K562 (cell line): ENCODE results near the gene PERP. TPM values are rescaled to one million over a fixed set of nuclear protein-coding genes. Genes with fewer than 3 reads are reported as not detected.

Experiments
- BMI1 ChIP-seq: fragments of 150-350 bp; IDR thresholded peaks from 2 replicates; pipeline ENCODE4 v1.6.1; 2014; ENCODE audit warnings: low read length
- GATA2 ChIP-seq: sonication (generic); formaldehyde crosslinking; IDR thresholded peaks from 2 replicates; pipeline ENCODE4 v1.4.0; 2020; ENCODE audit warnings: mild to moderate bottlenecking, missing genetic modification reagents
- RBBP5 ChIP-seq: fragments of 200-600 bp; sonication (generic); IDR thresholded peaks from 2 replicates; pipeline ENCODE4 v1.6.1; 2012; ENCODE audit warnings: borderline replicate concordance, mild to moderate bottlenecking, low read length, control low read depth, inconsistent platforms; ENCODE audit not compliant: insufficient read depth, poor library complexity, severe bottlenecking
- RCOR1 ChIP-seq, 2 experiments: IDR thresholded peaks; 2 replicates each; pipeline ENCODE4 v1.6.1; 2012; ENCODE audit warnings: low read depth in 2 of 2, low read length in 2 of 2, borderline replicate concordance in 1 of 2, improper control_type of control experiment in 1 of 2
- SMAD1 ChIP-seq: fragments of 150-350 bp; IDR thresholded peaks from 2 replicates; pipeline ENCODE4 v1.6.1; 2014; ENCODE audit warnings: low read length, low read depth; ENCODE audit not compliant: partially characterized antibody
- SMARCA5 ChIP-seq: fragments of 450-650 bp; IDR thresholded peaks from 2 replicates; pipeline ENCODE4 v1.6.1; 2016
- ZNF263 ChIP-seq: sonication (generic); formaldehyde crosslinking; IDR thresholded peaks from 2 replicates; pipeline ENCODE4 v1.8.0; 2022; ENCODE audit warnings: mild to moderate bottlenecking, missing genetic modification reagents, borderline replicate concordance
- polyA plus RNA-seq, 8 experiments: library from polyadenylated mRNA; depleted of rRNA in 4 of 8; stranded (reverse) in 5 of 8; unstranded in 3 of 8; fragments of >200 nt; fragmentation: Nextera tagmentation in 2 of 8; fragmentation: Illumina TruSeq in 1 of 8; extraction: Ambion mirVana in 2 of 8; extraction: Trizol in 1 of 8; gene quantifications; 2 replicates each; pipeline versions ENCODE4 v1.2.1 to v1.2.3, GENCODE V29; 2011 to 2014; ENCODE audit warnings: inconsistent platforms in 1 of 8, missing spikeins in 1 of 8
- total RNA-seq, 7 experiments: library from RNA; depleted of rRNA in 6 of 7; stranded (reverse); fragments of >200 nt in 6 of 7; fragmentation: Illumina TruSeq in 2 of 7; extraction: Trizol in 2 of 7; gene quantifications; 2 replicates each; pipeline versions ENCODE4 v1.2.1 to v1.2.3, GENCODE V29; 2011 to 2021; ENCODE audit warnings: low replicate concordance in 1 of 7
- TF ChIP-seq, protein P1 (sequence below), 2 experiments: IDR thresholded peaks; 2 replicates each; pipeline ENCODE4 v1.6.1; 2012; ENCODE audit warnings: improper control_type of control experiment in 2 of 2, low read depth in 2 of 2, low read length in 2 of 2, borderline replicate concordance in 1 of 2
- TF ChIP-seq, protein P2 (sequence below): fragments of 250-450 bp; sonication (Bioruptor Pico); IDR thresholded peaks from 2 replicates; pipeline ENCODE4 v1.4.0; 2020
- TF ChIP-seq, protein P3 (sequence below), 3 experiments: IDR thresholded peaks in 2 of 3; conservative IDR thresholded peaks in 1 of 3; 2 replicates each; pipeline ENCODE4 v1.5.1; 2011 to 2012; ENCODE audit warnings: low read length in 3 of 3, mild to moderate bottlenecking in 3 of 3, control low read depth in 2 of 3, improper control_type of control experiment in 1 of 3, inconsistent platforms in 1 of 3, low read depth in 1 of 3, mixed read lengths in 1 of 3, moderate library complexity in 1 of 3; ENCODE audit not compliant: insufficient read depth in 2 of 3
- TF ChIP-seq, protein P4 (sequence below): fragments of 250-450 bp; sonication (Bioruptor Pico); IDR thresholded peaks from 2 replicates; pipeline ENCODE4 v1.5.1; 2021; ENCODE audit warnings: mild to moderate bottlenecking
- TF ChIP-seq, protein P5 (sequence below), 2 experiments: fragments of 450-650 bp in 1 of 2; sonication (generic) in 1 of 2; formaldehyde crosslinking in 1 of 2; IDR thresholded peaks in 1 of 2; conservative IDR thresholded peaks in 1 of 2; 2 replicates each; pipeline versions ENCODE4 v1.6.1 to v1.8.1; 2016 to 2023; ENCODE audit warnings: mild to moderate bottlenecking in 2 of 2, moderate library complexity in 2 of 2, inconsistent platforms in 1 of 2, missing genetic modification reagents in 1 of 2

The PERP gene
- total and polyA plus RNA-seq, 9 of the 15 experiments (the other 6 are each of a cell fraction or from before 2014, with no cell fraction given): 0.01 to 0.27 (median 0.05) TPM; not detected in 2

DNA sequence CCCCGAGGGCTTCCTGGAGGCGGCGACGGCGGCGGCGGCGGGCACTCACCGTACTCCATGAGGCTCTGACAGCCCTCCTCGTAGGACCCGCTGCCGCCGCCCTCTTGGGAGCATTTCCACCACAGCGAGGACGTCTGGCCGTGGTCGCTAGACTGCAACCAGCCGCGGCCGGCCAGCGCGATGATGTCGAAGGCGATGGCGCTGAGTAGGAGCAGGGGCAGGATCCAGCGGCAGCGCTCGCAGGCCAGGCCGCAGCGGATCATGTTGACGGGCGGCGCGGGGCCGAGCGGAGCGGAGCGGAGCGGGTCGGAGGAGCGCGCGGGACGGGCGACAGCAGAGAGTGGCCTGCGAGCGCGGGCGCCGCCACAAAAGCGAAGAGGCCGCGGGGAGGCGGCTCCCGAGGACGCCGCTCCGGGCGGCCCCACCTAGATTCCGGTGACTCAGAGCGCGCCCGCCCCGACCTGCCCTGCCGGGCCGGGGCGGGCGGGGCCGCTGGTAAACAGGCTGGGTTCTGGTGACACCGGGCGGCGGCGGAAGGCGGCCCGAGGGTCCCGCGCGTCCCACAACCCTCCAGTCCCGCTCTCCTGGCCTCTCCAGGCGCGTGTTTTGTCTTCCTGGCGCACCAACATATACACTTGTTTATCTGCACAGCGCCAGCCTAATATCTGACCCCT, at the start of gene PERP (continued):
- TF ChIP-seq, protein P1, sequence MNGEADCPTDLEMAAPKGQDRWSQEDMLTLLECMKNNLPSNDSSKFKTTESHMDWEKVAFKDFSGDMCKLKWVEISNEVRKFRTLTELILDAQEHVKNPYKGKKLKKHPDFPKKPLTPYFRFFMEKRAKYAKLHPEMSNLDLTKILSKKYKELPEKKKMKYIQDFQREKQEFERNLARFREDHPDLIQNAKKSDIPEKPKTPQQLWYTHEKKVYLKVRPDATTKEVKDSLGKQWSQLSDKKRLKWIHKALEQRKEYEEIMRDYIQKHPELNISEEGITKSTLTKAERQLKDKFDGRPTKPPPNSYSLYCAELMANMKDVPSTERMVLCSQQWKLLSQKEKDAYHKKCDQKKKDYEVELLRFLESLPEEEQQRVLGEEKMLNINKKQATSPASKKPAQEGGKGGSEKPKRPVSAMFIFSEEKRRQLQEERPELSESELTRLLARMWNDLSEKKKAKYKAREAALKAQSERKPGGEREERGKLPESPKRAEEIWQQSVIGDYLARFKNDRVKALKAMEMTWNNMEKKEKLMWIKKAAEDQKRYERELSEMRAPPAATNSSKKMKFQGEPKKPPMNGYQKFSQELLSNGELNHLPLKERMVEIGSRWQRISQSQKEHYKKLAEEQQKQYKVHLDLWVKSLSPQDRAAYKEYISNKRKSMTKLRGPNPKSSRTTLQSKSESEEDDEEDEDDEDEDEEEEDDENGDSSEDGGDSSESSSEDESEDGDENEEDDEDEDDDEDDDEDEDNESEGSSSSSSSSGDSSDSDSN (IDR thresholded peaks at IDR 0.05; ENCODE audit: borderline replicate concordance in 1 of 2, low read depth in 2 of 2, low read length in 2 of 2): peak; percentile 67 to 93; a peak in 1 of 4 replicates
- TF ChIP-seq SMARCA5 (0 out of 2 replicates have a peak, but pooled peaks have one; percentile 23), BMI1 (no peak), GATA2 (CRISPR knock-in tag) (no peak), RBBP5 (peak; percentile 42), SMAD1 (no peak), ZNF263 (CRISPR knock-in tag) (peak; percentile 70; the same call in 1 of the 2 replicates), RCOR1 (IDR thresholded peaks at IDR 0.05; ENCODE audit: borderline replicate concordance in 1 of 2, low read depth in 2 of 2, low read length in 2 of 2) (0 out of 4 replicates have a peak, but pooled peaks of 1 of the 2 experiments have one; percentile 14)
- TF ChIP-seq, protein P2, sequence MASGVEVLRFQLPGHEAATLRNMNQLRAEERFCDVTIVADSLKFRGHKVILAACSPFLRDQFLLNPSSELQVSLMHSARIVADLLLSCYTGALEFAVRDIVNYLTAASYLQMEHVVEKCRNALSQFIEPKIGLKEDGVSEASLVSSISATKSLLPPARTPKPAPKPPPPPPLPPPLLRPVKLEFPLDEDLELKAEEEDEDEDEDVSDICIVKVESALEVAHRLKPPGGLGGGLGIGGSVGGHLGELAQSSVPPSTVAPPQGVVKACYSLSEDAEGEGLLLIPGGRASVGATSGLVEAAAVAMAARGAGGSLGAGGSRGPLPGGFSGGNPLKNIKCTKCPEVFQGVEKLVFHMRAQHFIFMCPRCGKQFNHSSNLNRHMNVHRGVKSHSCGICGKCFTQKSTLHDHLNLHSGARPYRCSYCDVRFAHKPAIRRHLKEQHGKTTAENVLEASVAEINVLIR: no peak
- TF ChIP-seq, protein P3, sequence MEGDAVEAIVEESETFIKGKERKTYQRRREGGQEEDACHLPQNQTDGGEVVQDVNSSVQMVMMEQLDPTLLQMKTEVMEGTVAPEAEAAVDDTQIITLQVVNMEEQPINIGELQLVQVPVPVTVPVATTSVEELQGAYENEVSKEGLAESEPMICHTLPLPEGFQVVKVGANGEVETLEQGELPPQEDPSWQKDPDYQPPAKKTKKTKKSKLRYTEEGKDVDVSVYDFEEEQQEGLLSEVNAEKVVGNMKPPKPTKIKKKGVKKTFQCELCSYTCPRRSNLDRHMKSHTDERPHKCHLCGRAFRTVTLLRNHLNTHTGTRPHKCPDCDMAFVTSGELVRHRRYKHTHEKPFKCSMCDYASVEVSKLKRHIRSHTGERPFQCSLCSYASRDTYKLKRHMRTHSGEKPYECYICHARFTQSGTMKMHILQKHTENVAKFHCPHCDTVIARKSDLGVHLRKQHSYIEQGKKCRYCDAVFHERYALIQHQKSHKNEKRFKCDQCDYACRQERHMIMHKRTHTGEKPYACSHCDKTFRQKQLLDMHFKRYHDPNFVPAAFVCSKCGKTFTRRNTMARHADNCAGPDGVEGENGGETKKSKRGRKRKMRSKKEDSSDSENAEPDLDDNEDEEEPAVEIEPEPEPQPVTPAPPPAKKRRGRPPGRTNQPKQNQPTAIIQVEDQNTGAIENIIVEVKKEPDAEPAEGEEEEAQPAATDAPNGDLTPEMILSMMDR (IDR thresholded peaks at IDR 0.05 in 2 of 3, conservative IDR thresholded peaks at IDR 0.05 in 1 of 3; ENCODE audit: insufficient read depth in 2 of 3, low read depth in 1 of 3, low read length in 3 of 3): peak in 2 of 3 experiments; percentile 13 to 36; a peak in 2 of 6 replicates
- TF ChIP-seq, protein P4, sequence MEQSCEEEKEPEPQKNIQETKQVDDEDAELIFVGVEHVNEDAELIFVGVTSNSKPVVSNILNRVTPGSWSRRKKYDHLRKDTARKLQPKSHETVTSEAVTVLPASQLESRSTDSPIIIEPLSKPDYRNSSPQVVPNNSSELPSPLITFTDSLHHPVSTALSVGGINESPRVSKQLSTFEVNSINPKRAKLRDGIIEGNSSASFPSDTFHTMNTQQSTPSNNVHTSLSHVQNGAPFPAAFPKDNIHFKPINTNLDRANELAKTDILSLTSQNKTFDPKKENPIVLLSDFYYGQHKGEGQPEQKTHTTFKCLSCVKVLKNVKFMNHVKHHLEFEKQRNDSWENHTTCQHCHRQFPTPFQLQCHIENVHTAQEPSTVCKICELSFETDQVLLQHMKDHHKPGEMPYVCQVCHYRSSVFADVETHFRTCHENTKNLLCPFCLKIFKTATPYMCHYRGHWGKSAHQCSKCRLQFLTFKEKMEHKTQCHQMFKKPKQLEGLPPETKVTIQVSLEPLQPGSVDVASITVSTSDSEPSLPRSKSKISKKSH (CRISPR knock-in tag): no peak
- TF ChIP-seq, protein P5, sequence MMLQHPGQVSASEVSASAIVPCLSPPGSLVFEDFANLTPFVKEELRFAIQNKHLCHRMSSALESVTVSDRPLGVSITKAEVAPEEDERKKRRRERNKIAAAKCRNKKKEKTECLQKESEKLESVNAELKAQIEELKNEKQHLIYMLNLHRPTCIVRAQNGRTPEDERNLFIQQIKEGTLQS (IDR thresholded peaks at IDR 0.05): peak; percentile 27
- TF ChIP-seq, protein P5 (CRISPR knock-in tag; conservative IDR thresholded peaks at IDR 0.05): no peak
